GM23338 (cell line): ENCODE results near the gene SUGCT. TPM values are rescaled to one million over a fixed set of nuclear protein-coding genes. Genes with fewer than 3 reads are reported as not detected.

Experiments used
- ATAC-seq: fragments of 200-7000 bp; cut with Tn5 transposase; 3 replicates; pipeline ENCODE4 v1.9.1; 2020
- DNase-seq: peaks from one replicate; pipeline ENCODE4 v3.0.0-alpha.2; 2015; ENCODE audit warnings: low spot score
- H2AFZ ChIP-seq: fragments of 200-600 bp; sonication (generic); 2 replicates; pipeline ENCODE4 v1.8.0; 2016; ENCODE audit warnings: antibody characterized with exemption, mild to moderate bottlenecking, moderate library complexity
- H3F3A ChIP-seq: fragments of 200-600 bp; sonication (generic); replicated peaks from 2 replicates; pipeline ENCODE4 v1.8.0; 2017; ENCODE audit warnings: antibody characterized with exemption, mixed run types, low read depth
- H3K27ac ChIP-seq: fragments of 200-600 bp; sonication (generic); 2 replicates; pipeline ENCODE4 v1.6.1; 2016; ENCODE audit warnings: low read depth
- H3K27me3 ChIP-seq: fragments of 200-600 bp; sonication (generic); 2 replicates; pipeline ENCODE4 v1.8.0; 2016; ENCODE audit warnings: mild to moderate bottlenecking, mixed run types, moderate library complexity; ENCODE audit not compliant: insufficient read depth
- H3K36me3 ChIP-seq: fragments of 200-600 bp; sonication (generic); 2 replicates; pipeline ENCODE4 v1.8.0; 2016; ENCODE audit warnings: mild to moderate bottlenecking; ENCODE audit not compliant: insufficient read depth
- H3K4me1 ChIP-seq: fragments of 200-600 bp; sonication (generic); 2 replicates; pipeline ENCODE4 v1.8.0; 2016; ENCODE audit warnings: mild to moderate bottlenecking, moderate library complexity; ENCODE audit not compliant: insufficient read depth
- H3K4me2 ChIP-seq: fragments of 200-600 bp; sonication (generic); 2 replicates; pipeline ENCODE4 v1.7.1; 2017; ENCODE audit warnings: mixed run types
- H3K4me3 ChIP-seq: fragments of 200-600 bp; sonication (generic); 2 replicates; pipeline ENCODE4 v1.6.1; 2016; ENCODE audit warnings: mixed run types
- H3K79me2 ChIP-seq: fragments of 200-600 bp; sonication (generic); replicated peaks from 2 replicates; pipeline ENCODE4 v1.8.0; 2017; ENCODE audit warnings: mild to moderate bottlenecking; ENCODE audit not compliant: insufficient read depth
- H3K9me2 ChIP-seq: fragments of 200-600 bp; sonication (generic); 2 replicates; pipeline ENCODE4 v1.8.0; 2017; ENCODE audit not compliant: insufficient read depth
- H4K20me1 ChIP-seq: fragments of 200-600 bp; sonication (generic); replicated peaks from 2 replicates; pipeline ENCODE4 v1.8.0; 2017; ENCODE audit warnings: mild to moderate bottlenecking; ENCODE audit not compliant: insufficient read depth
- H3K27ac Mint-ChIP-seq: 2 replicates; pipeline ENCODE4 v1.8.0; 2020; ENCODE audit warnings: inconsistent platforms, mild to moderate bottlenecking, moderate library complexity, mixed read lengths
- H3K27me3 Mint-ChIP-seq: 3 replicates; pipeline ENCODE4 v1.8.0; 2022; ENCODE audit warnings: low read depth, mild to moderate bottlenecking, moderate library complexity, mixed read lengths, inconsistent platforms; ENCODE audit not compliant: insufficient read depth, poor library complexity
- H3K36me3 Mint-ChIP-seq: 3 replicates; pipeline ENCODE4 v1.8.0; 2021; ENCODE audit warnings: low read depth, mild to moderate bottlenecking, inconsistent platforms, moderate library complexity, mixed read lengths
- H3K4me1 Mint-ChIP-seq: 3 replicates; pipeline ENCODE4 v1.8.0; 2020; ENCODE audit warnings: mild to moderate bottlenecking, inconsistent platforms, mixed read lengths
- H3K4me3 Mint-ChIP-seq: 3 replicates; pipeline ENCODE4 v1.8.0; 2021; ENCODE audit warnings: moderate library complexity, mild to moderate bottlenecking, inconsistent platforms, mixed read lengths
- H3K9me3 Mint-ChIP-seq: 3 replicates; pipeline ENCODE4 v1.8.0; 2020; ENCODE audit warnings: moderate library complexity, mild to moderate bottlenecking, inconsistent platforms, mixed read lengths
- CTCF ChIP-seq, 2 experiments: fragments of 200-600 bp in 1 of 2; sonication (generic) in 1 of 2; conservative IDR thresholded peaks; 2 replicates each; pipeline versions ENCODE4 v1.5.1 to v1.6.1; 2016 to 2017; ENCODE audit warnings: antibody characterized with exemption in 2 of 2, low read depth in 2 of 2, mild to moderate bottlenecking in 2 of 2, moderate library complexity in 1 of 2
- ETS1 ChIP-seq: IDR thresholded peaks from 2 replicates; pipeline ENCODE4 v1.6.1; 2016; ENCODE audit warnings: antibody characterized with exemption
- EZH2 ChIP-seq: fragments of 200-600 bp; sonication (generic); IDR thresholded peaks from one replicate; pipeline ENCODE4 v1.8.0; 2017; ENCODE audit warnings: antibody characterized with exemption, mild to moderate bottlenecking, low read depth; ENCODE audit not compliant: unreplicated experiment
- EZH2phosphoT487 ChIP-seq: fragments of 200-600 bp; sonication (generic); IDR thresholded peaks from one replicate; pipeline ENCODE4 v1.8.1; 2018; ENCODE audit warnings: antibody characterized with exemption; ENCODE audit not compliant: unreplicated experiment
- JUNB ChIP-seq: IDR thresholded peaks from one replicate; pipeline ENCODE4 v1.6.1; 2016; ENCODE audit warnings: antibody characterized with exemption; ENCODE audit not compliant: unreplicated experiment
- NANOG ChIP-seq: IDR thresholded peaks from 2 replicates; pipeline ENCODE4 v1.6.1; 2016; ENCODE audit warnings: antibody characterized with exemption, borderline replicate concordance
- REST ChIP-seq: IDR thresholded peaks from one replicate; pipeline ENCODE4 v1.6.1; 2018; ENCODE audit warnings: antibody characterized with exemption; ENCODE audit not compliant: unreplicated experiment
- STAT1 ChIP-seq: IDR thresholded peaks from one replicate; pipeline ENCODE4 v1.6.1; 2016; ENCODE audit warnings: antibody characterized with exemption; ENCODE audit not compliant: unreplicated experiment
- ZNF114 ChIP-seq: fragments of 250-450 bp; sonication (Bioruptor Pico); IDR thresholded peaks from 2 replicates; pipeline ENCODE4 v1.5.0; 2020; ENCODE audit warnings: mild to moderate bottlenecking, moderate library complexity
- ZNF462 ChIP-seq: fragments of 250-450 bp; sonication (Bioruptor Pico); IDR thresholded peaks from 2 replicates; pipeline ENCODE4 v1.5.0; 2020; ENCODE audit warnings: mild to moderate bottlenecking, moderate library complexity
- polyA plus RNA-seq: library from polyadenylated mRNA; unstranded; fragments of >200 nt; fragmentation: Nextera tagmentation; extraction: Ambion mirVana; gene quantifications from 2 replicates; pipeline ENCODE4 v1.2.1, GENCODE V29; 2016
- total RNA-seq: library from RNA; depleted of rRNA; stranded (reverse); fragments of >200 nt; shearing (Covaris generic); gene quantifications from 2 replicates; pipeline ENCODE4 v1.2.3, GENCODE V29; 2014

Gene SUGCT
- total and polyA plus RNA-seq, 2 experiments from 2014 or later: 4.2 to 5.6 TPM

GRCh38 chr7:40301486-40302068 is 166.8 kb downstream of the SUGCT start:
- no peaks in the 10 kb centered on the region for H3K9me2 ChIP-seq
- H3K27ac ChIP-seq: no peak overlapping the region
- H4K20me1 ChIP-seq: no peaks in the 10 kb centered on the region
- H3K36me3 ChIP-seq: no peaks in the 10 kb centered on the region
- H3K4me1 ChIP-seq: peaks cover 4% of the 10 kb centered on the region; the same call in 1 of the 2 replicates
- Mint-ChIP-seq H3K27ac (peak overlapping the region; percentile 10; the same call in 1 of the 2 replicates), H3K4me3 (no peak overlapping the region), H3K27me3 (no peaks in the 10 kb centered on the region), H3K36me3 (no peaks in the 10 kb centered on the region), H3K4me1 (peaks cover 15% of the 10 kb centered on the region), H3K9me3 (no peaks in the 10 kb centered on the region)
- H3F3A ChIP-seq: no peaks in the 10 kb centered on the region
- no peaks in the 10 kb centered on the region for H3K27me3 ChIP-seq
- no peak for ATAC-seq
- no peak for TF ChIP-seq EZH2phosphoT487
- no peak for TF ChIP-seq JUNB
- no peak for TF ChIP-seq ETS1
- no peak for TF ChIP-seq REST
- TF ChIP-seq STAT1: no peak
- no peak for TF ChIP-seq ZNF462 (CRISPR knock-in tag)
- TF ChIP-seq NANOG: no peak
- TF ChIP-seq ZNF114 (CRISPR knock-in tag): no peak
- TF ChIP-seq CTCF (conservative IDR thresholded peaks at IDR 0.05; ENCODE audit: low read depth in 2 of 2): no peak
- TF ChIP-seq EZH2: no peak
- no peak overlapping the region for H2AFZ ChIP-seq
- H3K4me3 ChIP-seq: no peak overlapping the region
- no peaks in the 10 kb centered on the region for H3K79me2 ChIP-seq
- H3K4me2 ChIP-seq: no peak overlapping the region
- no peak for DNase-seq
